AG08396 (cell line): ENCODE measurements around the gene APIP.
"Not testable (repeated sequence)": the region's sequence is repeated elsewhere in the genome, so short reads cannot be mapped to it uniquely, and the experiment has no call there.

Source experiments
- DNase-seq: peaks from one replicate; pipeline ENCODE4 v3.0.0; 2012; ENCODE audit warnings: low spot score, mixed read lengths

APIP gene

DNA sequence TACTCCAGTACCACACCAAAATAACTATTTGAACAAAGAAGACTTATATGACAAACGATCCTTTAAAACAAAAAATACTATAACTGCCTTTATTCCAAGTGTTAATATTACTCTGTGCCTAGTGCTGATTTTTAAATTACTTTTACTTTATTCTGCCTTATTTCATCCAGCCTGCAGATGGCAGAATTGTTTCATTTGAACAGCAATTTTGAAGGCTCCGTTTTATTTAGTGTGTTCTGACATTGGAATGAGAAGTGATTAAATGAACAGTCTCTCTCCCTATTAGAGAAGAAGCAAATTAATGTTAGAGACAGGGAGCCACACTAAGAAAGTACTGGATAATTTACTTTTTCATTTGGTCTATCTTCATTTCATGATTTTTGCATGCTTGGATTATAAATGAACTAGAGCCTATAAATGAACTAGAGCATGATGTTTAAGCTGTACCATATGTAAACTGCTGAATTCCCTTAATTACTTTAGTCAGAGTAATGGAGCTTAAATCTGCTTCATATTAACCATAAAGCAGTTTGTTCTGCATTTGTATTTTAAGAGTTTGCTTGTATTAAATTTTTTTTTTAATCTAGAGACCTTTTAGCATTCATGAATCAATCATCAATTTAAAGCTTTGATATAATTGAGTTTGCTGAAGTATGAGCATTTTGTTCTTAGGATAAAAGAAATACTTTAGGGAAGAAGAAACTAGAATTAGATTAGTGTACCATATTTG, 10.1 kb upstream of the APIP start:
- DNase-seq = peak; percentile 11

DNA sequence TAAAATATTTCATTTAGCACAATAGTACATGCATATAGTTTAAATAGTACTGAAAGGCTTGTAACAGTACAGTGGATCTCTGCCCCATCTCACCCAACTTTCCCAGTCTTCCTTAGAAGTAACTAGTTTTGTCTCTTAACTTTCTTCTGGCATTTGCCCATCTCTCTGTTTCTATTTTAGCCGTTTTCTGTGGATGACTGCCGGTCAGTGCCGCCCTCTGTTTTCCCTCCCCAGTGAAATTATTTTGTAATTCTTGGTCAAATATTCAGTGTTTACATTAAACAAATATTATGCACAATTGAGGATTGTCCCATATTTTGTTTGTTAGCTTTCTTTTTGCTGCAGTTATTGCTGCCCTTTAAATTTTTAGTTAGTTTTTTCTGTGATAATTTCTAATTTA, 8.5 kb upstream of the APIP start:
- no peak for DNase-seq

DNA sequence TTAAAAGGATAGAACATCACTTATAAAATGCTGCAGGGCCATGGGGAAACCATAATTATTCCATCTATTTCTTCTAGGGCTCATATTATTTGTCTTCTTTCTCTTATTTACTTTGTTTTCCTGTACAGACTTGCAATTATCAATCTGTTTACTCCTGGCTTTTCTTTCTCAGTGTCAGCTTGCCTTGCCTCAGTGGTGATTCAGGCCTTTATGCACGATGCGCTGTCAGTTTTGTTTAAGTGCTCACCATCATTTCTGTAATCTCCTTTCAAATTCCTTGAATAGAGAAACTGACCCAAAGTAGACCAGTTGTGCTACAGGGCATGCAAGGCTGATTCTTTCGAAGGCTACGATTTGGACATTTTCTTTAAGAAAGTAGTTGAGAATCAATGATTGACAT, 5.0 kb upstream of the APIP start:
- DNase-seq = no peak

DNA sequence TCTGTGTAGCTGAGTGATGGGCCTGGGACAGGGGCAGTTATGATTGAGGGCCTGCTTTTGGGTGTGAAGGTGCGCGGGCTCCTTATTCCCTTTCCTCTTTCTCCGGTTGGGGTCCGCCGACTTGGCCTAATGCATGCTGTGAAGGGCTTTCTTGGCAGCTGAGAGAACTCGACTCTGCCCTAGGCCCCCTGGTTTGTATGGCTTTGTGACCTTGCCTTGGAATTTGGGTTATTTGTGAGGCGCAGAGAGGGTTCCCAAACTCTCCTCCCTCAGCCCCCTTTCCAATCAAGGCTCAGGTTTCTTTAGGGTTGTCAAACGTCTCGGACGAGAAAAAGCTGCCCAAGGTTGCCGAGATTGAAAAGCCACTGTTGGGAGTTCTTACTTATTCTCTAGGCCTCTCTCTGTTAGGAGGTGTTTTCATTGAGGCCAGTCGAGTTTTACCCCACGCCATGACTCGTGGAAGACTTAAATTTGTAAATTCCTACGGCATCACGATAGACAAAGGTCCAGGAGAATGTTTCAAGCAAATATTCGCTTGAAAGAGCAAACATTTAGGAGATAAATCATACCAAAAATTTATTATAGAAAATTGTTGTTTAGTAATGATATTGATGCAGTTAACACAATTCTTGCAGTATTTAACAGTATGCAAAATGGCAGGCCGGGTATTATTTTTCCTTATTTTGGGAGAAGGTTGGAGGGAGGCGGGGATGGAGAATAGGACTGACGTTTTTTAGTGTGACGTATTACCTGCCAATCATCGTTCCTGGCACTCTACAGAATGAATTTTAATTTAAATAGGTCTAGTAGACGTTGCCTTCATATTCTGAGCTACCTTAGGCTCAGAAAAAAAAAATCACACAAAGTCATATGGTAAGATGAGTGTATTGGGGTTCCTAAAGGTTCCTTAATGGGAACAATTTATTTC, 928 bp upstream of the APIP start:
- peak; percentile 17 for DNase-seq

DNA sequence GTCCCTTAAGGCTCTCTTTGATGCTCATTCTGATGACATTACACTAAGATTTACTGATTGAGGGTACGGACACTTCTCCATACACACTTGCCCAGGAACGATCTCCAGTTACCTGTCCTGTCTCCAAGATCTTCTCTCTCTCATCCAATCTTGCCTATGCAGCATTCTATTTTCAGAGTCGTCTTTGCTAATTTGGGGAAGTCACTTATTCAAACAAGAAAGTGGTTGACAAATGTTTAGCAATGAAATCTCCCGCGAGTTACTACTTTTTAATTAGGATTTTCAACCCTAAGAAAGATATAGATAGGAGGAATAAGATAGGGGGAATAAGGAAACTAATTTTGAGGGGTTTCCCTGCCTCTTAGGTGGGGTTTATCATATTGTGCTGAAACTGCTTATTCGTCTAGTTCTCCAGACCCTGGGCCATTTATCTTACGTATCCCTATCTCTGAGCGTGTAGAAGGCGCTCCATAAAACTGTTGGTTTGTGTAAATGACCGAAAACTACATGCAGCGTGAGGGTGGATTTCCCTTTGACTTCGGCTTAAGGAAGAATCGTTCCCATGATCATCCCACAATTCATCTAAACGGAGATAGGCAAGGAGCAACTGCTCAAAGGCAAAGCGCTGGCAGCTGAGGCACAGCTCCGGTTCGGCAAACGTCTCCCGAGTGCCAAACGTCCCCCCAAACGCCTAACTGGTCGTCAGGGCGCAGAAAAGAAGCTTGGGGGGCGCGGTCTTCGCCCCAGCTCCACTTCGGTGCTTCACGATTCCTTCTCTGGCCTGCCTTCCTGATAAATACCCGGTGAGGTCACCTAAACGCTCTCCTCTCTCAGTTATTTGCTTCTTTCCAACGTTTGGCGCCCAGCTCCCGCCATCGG, 804 bp downstream of the APIP start:
- peak; percentile 32 for DNase-seq

DNA sequence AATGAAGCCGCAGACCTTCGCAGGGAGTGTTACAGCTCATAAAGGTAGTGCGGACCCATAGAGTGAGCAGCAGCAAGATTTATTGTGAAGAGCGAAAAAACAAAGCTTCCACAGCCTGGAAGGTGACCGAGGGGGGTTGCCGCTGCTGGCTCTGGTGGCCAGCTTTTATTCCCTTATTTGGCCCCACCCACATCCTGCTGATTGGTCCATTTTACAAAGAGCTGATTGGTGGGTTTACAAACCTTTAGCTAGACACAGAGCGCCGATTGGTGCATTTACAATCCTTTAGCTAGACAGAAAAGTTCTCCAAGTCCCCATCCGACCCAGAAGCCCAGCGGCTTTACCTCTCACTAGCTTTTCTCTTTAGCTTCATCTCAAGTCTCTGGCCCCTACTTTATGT, 2.6 kb downstream of the APIP start:
- not testable (repeated sequence) for DNase-seq

DNA sequence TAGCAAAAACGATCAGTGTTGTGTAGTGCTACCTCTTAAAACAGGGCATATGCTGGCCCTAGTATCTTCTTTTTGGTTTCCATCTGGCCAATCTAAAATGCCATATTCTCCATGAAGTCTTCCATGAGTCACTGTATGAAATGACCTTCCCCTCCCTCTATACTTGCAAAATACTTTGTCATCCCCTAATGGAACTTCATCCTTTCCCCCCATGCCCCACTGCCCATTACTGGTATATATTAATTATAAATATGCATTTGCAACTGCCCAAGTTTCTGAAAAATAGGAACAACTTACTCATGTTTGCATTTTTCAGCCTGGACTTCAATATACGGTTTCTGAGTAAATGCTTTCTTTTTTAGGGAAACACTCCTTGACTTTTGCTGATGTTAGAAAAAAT, 4.5 kb downstream of the APIP start:
- DNase-seq = no peak

DNA sequence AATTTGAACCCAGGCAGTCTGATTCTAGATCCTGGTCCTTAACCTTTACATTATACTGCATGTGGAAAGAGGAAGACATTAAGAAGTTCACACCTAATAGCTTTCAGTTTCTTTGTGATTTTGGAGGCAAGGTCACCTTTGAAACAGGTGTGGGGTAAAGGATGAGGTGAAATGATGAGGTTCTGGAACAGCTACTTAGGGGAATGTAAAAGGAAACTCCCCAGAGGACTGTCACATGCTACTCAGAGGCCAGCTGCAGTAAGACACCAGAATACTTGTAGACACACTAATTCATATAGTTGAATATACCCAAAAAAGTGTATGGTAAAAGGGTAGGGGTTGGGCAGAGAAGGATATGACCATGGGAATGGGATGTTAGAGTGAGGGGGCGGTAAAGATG, 5.4 kb downstream of the APIP start:
- DNase-seq = no peak

DNA sequence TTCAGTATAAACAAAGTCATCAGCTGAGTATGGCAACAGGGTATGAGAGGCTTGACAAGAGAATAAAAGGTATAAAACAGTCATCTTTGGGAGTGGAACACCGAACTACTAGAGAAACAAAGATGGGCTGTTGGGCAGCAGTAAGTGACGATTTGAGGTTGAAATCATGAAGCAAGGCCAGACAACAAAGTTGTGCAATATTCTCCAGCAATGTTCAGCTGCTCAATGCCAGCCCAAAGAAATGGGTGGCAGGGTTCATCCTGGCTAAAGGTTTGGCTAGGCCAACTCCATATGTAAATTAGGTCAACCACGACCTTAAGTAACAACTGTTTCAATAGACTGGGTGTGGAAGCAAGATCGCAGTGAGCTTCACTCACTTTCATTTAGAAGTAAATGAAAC, 6.2 kb downstream of the APIP start:
- DNase-seq = no peak

DNA sequence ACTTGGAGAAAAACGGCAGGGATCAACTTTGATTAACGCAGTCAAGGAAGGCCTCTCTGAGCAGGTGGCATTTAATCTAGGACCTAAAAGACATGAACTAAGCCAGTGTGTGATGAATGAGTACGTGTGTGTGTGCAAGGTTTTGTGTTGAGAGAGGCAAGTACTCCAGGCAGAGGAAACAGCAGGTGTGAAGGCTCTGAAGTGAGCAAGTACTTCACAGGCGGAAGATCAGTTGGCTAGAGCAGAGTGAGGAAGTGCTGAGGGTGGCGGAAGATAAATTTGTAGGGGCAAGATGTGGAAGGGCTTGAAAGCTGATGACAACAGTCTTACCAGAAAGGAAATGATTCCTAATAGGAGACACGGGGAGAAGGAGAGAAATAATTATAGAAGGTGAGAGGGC, 6.8 kb downstream of the APIP start:
- DNase-seq = no peak

DNA sequence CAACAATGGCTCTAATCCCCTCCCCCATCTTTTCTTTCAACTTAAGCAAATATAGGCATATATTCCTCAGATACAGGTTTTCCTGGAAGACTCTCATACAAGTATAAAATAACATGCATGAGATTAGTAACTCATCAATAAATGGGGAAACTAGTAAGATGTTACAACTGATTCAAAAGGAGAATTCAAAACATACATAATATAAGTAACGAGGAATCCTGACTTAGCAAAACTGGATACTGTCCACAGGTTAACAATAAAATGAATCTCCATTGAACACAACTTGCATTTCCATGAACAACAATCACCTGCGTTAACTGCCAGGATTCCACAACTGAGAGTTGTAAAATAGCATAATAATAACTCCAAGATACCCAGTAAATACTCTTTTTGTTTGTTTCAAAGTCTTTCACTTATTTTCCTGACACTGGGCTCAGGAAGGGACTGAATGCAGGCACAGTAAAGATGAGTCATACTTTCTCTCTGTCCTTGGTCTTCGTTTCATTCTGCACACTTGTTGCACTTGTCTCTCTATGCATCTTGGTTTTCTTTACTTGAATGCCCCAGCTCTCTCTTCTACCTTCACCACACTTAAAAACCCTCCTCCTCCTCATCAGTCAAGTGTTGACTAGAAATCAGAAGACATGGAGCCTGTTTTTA, 8.1 kb downstream of the APIP start:
- DNase-seq = no peak

DNA sequence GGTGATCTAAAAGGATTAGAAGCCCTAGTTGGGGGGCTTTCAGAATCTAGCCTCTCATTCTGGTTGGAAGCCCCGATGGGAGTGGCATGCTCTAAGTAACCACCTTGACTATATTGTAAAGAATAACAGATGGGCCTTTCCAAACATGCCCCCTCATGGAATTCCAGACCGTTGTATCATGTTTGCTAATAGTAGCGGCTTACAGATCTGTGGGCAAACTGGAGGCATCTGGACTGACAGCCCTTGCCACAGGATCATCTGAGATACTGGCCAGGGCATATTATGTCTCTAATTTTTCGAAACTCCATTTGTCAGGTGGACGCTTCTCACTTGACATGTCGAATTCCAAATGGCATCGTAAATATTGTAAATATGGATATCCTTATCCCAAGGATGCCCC, 10.5 kb downstream of the APIP start:
- DNase-seq = no peak

DNA sequence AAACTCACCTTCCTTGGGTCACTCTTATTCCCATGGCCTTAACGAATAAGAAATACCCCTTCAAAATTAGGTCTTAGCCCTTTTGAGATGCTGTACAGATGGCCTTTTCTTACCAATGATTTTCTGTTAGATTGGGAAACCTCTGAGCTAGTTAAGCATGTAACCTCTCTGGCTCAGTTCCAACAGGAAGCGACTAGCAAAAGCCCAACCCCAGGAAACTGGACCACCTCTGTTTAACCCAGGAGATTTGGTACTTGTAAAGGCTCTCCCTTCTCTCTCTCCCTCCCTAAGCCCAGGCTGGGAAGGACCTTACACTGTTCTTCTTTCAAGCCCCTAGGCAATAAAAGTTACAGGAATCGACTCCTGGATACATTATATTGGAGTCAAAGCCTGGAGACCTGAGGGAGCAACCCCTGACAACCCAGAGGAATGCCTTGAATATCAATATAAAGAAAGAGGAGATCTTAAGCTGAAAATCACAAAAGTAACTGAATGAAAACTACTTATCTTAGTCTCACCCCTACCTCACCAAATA, 11.7 kb downstream of the APIP start:
- DNase-seq = no peak

DNA sequence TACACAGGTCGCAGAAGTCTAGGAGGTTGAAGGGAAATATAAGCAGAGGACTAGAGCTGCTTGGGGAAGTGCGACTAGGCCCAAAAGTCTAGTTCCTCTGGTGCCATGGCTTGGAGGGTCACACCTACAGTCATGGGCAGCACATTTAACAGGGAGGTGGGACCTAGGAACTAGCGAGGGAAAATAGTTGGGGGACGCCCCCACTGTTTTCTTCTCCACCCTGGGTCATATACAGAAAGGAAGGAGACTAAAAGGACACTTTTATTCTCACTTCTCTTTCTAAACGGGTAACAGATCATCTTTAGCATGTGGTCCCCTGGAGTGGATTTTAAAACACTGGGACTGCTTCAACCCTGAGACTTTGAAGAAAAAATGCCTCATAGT, 16.6 kb downstream of the APIP start:
- no peak for DNase-seq

DNA sequence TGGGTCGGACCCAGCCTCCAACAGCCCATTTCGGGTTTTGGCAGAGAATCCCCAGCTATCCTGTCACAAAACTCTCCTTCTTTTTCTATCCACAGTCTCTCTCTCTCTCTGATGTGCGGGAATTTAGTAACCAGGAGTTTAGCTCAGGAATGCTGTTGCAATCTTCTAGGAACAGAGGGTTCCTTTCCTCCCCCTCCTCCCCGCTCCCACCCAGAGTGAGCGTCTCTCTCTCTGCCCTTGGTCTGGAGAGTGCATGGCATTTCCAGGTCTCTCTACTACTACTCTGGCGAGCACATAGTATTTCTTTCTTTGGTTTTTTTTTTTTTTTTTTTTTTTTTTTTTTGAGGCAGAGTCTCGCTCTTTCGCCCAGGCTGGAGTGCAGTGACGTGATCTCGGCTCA, 17.7 kb downstream of the APIP start:
- DNase-seq = no peak

DNA sequence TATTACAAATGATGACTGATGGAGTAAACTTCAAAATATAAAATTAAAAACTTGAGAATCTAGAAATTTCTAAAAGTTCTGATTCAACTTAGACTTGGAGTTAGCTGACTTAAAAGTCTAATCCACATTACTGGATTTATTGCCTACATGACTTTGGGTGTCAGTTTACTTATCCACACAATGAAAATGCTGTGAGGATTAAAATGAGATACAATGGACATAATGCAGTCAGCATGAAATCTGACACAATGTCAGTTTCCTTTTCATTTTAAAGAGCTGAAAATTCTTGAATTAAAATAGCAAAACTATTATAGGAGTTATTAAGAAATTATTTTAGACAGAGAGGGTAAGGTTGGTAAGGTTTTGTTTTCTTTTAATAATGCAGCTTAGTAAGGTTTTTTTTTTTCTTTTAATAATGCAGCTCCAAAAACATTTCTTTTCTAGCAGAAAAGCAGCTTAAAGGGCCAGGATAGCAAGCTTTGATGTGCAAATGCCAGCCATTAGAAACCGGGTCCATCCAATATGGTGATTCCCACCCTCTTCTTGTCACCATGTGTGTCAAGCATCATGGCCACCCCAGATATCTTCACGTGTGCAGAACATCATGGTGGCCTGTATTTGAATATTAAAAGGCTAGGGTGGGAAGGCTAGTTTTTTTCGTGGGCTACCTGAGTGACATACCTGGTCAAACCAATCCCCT, 18.9 kb downstream of the APIP start:
- no peak for DNase-seq

DNA sequence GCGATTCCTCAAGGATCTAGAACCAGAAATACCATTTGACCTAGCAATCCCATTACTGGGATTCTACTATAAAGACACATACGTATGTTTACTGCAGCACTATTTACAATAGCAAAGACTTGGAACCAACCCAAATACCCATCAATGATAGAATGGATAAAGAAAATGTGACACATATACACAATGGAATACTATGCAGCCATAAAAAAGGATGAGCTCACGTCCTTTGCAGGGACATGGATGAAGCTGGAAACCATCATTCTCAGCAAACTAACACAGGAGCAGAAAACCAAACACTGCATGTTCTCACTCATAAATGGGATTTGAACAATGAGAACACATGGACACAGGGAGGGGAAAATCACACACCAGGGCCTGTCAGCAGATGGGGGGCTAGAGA, 20.0 kb downstream of the APIP start:
- DNase-seq = not testable (repeated sequence)

DNA sequence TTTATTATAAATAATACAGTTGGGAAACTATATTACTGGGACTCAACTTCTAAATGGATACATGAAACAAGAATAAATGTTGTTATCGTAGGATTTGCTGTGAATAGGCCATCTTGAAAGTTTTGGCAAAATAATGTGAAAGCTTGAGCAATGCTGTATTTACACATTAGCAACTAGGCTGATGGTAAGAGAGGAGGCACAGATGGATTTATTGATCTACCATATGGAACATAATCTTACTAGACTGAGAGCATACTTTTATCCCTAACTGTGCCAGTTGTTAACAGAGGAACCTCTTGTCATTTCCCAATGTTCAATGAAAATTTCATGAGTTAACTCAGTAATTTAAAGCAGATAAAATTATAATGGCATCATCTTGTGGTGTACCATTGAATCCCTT, 22.8 kb downstream of the APIP start:
- DNase-seq = no peak

DNA sequence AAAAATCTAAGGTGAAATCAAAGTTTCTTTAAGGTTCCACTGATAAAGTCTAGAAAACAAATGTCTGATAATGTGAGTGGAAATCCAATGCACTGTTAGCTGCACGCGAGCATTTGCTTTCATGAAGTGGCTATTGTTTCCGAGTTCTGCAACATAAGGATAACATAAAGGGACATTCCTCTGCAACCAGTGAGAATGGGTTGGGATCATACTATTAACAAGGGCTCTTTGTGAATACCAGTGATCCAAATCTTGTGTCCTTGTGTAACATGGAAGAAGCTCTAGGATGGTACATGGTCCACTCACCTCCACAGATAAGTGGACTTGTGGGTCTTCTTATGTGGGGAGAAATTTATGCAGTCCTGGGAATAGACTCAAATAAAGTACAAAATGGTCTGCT, 24.6 kb downstream of the APIP start:
- no peak for DNase-seq

DNA sequence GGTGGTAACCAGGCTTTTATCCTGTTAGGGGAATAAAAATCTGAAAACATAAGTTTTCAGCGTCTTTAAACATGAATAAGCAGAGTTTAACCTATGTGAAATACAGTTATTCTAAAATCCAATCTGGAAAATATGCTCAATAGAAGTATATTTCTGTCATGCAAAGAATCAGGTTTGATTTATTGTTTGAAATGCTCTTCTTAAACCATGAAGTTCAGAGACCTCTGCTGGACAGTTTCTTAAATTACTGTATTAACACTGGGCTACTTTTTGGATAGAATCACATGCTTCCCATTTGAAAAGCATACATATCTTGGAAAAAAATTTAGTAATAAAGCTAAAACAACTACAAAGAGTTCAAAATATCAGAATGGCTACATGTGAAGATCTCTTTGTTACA, 25.4 kb downstream of the APIP start:
- DNase-seq = peak; percentile 25

DNA sequence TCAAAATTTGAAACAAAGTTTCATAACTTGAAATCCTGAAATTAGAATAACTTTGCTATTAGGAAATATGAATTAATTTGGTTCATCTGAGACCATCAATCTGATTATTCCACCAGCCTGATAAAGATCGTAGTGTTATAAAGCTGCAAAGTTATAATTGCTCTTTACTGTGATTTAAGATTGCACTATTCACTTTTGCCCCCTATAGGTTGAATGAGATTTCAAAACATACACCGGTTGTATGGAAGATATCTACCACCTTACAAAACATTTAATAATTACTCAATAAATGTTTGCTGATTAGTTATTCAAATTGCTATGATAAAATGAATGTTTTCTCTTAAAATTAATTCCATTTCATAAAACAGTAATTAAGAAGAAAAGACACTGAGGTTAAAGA, 26.1 kb downstream of the APIP start:
- no peak for DNase-seq
